VCaP (cell line): ENCODE measurements around the gene MSH5.

Experiments used
- H3K27ac ChIP-seq: fragments of 450-650 bp; 2 replicates; pipeline ENCODE4 v1.5.1; 2017
- TF ChIP-seq, protein P1 (sequence below): fragments of 450-650 bp; conservative IDR thresholded peaks from 2 replicates; pipeline ENCODE4 v1.5.1; 2017; ENCODE audit warnings: mild to moderate bottlenecking, moderate library complexity

Gene MSH5

DNA sequence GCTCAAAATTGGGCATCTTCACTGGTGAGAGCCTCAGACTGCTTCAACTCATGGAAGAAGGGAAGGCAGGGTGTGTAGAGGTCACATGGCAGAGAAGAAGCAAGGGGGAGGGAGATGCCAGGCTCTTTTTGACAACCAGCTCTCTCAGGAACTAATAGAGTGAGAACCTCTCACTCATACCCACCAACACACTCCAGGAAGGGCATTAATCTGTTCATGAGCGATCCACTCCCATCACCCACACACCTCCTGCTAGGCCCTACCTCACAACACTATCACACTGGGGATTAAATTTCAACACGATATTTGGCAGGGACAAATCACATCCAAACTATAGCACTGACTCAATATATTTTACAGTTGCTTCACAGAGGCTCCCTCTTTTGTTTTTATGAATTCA lies 2.0 kb downstream of the MSH5 start:
- no peak overlapping the region for H3K27ac ChIP-seq
- TF ChIP-seq, protein P1, sequence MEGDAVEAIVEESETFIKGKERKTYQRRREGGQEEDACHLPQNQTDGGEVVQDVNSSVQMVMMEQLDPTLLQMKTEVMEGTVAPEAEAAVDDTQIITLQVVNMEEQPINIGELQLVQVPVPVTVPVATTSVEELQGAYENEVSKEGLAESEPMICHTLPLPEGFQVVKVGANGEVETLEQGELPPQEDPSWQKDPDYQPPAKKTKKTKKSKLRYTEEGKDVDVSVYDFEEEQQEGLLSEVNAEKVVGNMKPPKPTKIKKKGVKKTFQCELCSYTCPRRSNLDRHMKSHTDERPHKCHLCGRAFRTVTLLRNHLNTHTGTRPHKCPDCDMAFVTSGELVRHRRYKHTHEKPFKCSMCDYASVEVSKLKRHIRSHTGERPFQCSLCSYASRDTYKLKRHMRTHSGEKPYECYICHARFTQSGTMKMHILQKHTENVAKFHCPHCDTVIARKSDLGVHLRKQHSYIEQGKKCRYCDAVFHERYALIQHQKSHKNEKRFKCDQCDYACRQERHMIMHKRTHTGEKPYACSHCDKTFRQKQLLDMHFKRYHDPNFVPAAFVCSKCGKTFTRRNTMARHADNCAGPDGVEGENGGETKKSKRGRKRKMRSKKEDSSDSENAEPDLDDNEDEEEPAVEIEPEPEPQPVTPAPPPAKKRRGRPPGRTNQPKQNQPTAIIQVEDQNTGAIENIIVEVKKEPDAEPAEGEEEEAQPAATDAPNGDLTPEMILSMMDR, result no peak

DNA sequence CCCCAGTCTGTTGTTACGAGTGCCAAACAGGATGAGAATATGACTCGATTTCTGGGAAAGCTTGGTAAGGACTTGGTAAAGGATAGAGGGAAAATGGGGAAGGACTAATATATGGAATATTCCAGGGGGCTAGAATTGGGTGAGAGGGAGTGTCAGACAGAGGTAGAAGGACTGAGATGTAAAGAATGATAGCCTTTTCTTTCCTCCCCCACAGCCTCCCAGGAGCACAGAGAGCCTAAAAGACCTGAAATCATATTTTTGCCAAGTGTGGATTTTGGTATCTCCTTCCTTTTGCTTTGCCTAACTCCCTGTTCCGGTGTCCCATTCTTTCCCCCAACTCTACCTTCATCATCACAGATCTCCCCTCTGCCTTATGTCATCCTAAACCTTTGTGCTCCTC lies 3.1 kb downstream of the MSH5 start:
- H3K27ac ChIP-seq, result no peak overlapping the region
- TF ChIP-seq, protein P1, result no peak

DNA sequence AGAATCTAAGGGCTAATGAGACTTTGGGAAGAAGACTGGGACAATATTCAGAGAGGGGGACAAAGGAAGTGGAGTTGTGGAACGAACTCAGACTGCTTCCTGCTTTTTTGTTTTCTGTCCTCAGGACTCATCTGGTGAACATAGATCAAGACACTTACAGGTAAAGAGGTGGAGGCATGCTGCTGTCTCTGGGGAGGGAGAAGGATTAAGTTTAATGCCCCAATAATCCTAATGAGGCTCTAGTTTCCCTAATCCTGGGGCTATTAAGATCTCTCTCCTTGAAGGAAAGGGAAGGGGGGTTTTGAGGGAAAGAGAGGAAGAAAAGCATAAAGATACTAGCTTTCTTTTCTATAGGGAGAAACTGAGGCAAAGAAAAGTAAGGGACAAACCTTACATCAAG lies 4.6 kb downstream of the MSH5 start:
- H3K27ac ChIP-seq, result no peak overlapping the region
- TF ChIP-seq, protein P1, result no peak

DNA sequence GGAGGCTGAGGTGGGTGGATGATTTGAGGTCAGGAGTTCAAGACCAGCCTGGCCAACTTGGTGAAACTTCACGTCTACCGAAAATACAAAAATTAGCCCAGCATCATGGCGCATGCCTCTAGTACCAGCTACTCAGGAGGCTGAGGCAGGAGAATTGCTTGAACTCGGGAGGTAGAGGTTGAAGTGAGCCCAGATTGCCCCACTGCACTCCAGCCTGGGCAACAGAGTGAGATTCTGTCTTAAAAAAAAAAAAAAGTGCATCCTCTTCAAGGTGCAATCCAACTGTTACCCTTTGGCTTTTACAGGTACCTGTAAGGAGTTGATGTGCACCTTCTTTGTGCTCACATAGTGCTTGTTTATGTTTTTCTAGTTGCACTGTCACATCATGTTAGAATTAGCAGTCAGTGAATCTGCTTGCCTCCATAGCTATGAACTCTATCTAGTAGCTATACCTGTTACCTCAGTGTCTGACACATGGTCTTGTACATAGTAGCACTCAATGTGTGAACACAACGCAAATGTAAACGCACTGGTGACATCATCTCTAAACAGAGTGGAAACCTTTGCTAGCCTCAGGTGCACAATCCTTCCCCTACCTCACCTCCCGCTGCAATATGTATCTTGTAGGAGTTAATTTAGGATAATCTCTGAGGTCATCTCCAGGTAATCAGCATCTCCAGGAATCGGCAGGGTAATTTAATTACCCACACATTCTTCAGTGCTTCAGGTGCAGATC lies 9.7 kb downstream of the MSH5 start:
- TF ChIP-seq, protein P1, result no peak
- no peak overlapping the region for H3K27ac ChIP-seq

DNA sequence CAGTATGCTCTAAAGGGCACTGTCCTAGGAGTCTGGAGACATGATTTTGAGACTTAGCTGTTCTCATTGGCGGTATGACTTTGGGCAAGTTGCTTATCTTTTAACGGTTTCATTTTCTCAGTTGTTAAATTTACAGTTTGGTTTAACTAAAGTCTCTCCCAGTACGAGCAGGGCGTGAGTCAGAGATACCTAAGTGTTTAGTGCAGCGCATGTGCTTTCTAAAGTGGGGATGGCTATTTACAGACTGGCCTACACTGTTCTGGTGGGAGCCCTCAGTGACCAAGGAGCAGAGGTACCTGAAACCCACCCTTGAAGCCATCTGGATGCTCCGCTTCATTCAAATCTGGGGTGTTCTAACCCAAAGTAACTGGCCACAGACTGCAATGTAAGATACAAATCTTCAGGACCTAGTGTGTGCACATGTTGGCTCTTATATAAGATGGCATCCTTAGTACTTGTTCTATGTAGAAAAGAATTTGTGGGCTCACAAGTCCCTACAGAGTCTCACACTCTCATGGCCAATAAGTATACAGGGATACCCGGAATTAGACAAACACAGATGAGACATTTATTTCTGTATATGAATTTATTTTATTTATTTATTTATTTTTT lies 10.7 kb downstream of the MSH5 start:
- no peak overlapping the region for H3K27ac ChIP-seq
- TF ChIP-seq, protein P1, result no peak

DNA sequence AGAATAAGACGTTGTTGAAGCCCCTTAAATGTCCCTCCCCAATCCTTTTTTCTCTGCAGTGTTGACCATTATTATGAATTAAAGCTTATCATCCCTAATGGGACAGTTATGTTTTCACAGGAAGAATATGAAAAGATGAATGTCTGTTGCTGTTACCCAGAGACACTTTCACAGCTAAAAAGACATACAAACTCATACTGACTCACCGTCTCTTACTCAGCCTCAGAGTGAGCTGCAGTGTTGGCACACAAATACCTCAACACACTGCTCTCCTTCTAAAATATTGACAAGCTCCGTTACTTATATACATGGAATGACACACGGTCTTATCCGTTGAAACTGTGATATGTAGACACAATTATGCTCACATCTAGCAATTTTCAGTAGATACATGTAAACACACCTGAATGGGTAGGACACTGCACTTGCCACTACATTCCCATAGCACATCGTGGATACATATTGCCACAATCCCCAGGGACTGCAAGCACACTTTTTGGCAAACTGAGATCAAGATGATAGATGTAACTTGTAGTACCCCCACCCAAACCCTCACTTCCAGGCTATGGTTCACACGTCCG lies 13.0 kb downstream of the MSH5 start:
- TF ChIP-seq, protein P1, result no peak
- H3K27ac ChIP-seq, result no peak overlapping the region

DNA sequence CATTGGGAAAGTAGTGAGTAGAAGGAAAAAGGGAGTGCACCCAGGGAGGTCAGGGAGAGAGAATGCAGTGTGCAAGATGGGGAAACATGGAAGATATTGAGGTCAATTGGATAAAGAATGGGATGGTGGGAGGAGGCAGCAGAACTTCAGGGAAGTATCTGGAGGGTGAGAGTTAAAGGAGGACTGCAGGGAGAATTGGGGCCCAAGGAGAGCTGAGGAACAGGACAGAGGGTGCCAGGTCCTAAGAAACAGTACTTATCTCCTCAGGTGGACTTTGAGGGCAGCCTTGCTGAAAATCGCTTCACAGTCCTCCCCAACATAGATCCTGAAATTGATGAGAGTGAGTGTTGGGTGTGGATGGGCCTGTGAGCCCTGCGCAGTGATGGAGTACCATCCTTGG lies 18.5 kb downstream of the MSH5 start:
- no peak overlapping the region for H3K27ac ChIP-seq
- TF ChIP-seq, protein P1, result no peak
